IPS-20b (cell line): Measurements from ENCODE around the gene CYTH3.
"Not testable (repeated sequence)": the region's sequence is repeated elsewhere in the genome, so short reads cannot be mapped to it uniquely, and the experiment has no call there.

Experiments
- H3K27ac ChIP-seq: one replicate; pipeline ENCODE4 v1.5.1; 2013; ENCODE audit warnings: low read length
- H3K27me3 ChIP-seq: 2 replicates; pipeline ENCODE4 v1.6.1; 2013; ENCODE audit warnings: mild to moderate bottlenecking, low read length, inconsistent platforms; ENCODE audit not compliant: insufficient read depth
- H3K36me3 ChIP-seq: 2 replicates; pipeline ENCODE4 v1.6.1; 2013; ENCODE audit warnings: low read depth, mild to moderate bottlenecking, inconsistent platforms, low read length, moderate library complexity; ENCODE audit not compliant: insufficient read depth
- H3K4me1 ChIP-seq: 2 replicates; pipeline ENCODE4 v1.6.1; 2013; ENCODE audit warnings: mild to moderate bottlenecking, control low read depth, inconsistent platforms, low read length, moderate library complexity; ENCODE audit not compliant: insufficient read depth
- H3K4me3 ChIP-seq: 2 replicates; pipeline ENCODE4 v1.5.1; 2013; ENCODE audit warnings: mild to moderate bottlenecking, low read length, inconsistent platforms
- H3K9ac ChIP-seq: 2 replicates; pipeline ENCODE4 v1.6.1; 2013; ENCODE audit warnings: low read depth, mild to moderate bottlenecking, inconsistent platforms, low read length, moderate library complexity
- H3K9me3 ChIP-seq: 2 replicates; pipeline ENCODE4 v1.6.1; 2013; ENCODE audit warnings: mild to moderate bottlenecking, low read depth, low read length, inconsistent platforms; ENCODE audit not compliant: insufficient read depth

CYTH3 gene, protein sequence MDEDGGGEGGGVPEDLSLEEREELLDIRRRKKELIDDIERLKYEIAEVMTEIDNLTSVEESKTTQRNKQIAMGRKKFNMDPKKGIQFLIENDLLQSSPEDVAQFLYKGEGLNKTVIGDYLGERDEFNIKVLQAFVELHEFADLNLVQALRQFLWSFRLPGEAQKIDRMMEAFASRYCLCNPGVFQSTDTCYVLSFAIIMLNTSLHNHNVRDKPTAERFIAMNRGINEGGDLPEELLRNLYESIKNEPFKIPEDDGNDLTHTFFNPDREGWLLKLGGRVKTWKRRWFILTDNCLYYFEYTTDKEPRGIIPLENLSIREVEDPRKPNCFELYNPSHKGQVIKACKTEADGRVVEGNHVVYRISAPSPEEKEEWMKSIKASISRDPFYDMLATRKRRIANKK

DNA sequence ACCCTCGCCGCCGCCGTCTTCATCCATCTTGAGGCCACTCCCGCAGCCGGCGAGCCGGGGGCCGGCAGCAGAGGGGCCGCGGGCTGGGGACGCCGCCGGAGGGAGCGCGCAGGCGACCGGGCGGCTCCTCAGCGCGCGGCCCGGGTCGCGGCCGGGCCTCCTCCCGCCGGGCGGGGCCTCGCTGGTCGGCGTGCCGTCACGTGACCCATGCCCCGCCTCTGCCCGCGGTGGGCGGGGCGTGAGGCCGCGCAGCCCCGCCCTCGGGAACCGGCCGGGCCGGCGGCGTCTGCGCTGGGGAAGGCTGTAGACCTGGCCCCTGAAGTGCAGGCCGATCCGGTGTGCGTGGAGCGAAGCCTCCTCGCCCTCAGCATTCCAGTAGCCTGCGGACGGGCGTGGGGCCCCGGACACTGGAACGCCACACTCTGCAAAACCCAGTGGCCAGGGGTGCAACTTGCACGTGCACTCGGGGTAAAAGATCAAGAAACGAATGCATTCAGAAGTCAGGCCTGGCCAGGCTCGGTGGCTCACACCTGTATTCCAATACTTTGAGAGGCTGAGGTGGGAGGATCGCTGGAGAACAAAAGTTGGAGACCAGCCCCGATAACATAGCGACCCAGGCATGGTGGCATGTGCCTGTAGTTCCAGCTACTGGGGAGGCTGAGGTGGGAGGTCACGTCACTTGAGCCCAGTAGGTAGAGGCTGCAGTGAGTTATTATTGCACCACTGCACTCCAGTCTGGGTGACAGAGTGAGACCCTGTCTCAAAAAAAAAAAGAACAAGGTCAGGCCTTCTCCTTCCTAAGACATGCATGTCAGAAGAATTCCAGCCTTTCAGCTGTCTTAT lies at the start of gene CYTH3:
TSS of gene CYTH3 (minus strand) at position 144 of the 843 bp plus-strand sequence. CDS start at position 27, 117 bp downstream.
- Histone ChIP-seq H3K27ac (no peak within 1 kb of the TSS), H3K27me3 (peaks cover 32% of the 10 kb centered on the region), H3K4me3 (peak within 1 kb of the TSS; percentile 87), H3K9me3 (no peaks in the 10 kb centered on the region), H3K4me1 (peaks cover 7% of the 10 kb centered on the region; the same call in 1 of the 2 replicates), H3K36me3 (no peaks in the 10 kb centered on the region), H3K9ac (peak within 1 kb of the TSS; percentile 70; the same call in 1 of the 2 replicates)

DNA sequence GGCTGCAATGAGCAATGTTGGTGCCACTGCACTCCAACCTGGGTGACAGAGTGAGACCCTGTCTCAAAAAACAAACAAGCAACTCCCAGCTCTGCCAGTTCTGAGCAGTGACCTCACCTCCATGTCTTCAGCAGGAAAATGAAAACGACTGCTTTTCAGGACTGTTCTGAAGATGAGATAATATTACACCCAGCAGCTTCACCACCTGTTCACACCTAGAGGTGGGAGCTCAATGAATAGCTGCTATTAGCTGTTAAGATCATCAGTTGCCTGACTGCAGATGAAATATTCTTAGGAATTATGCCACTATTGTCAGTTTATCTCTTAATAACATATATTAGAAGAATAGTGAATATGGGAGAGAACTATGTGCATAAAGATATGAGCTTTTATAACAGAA lies 48.4 kb upstream of the CYTH3 start:
- Histone ChIP-seq H3K4me1 (no peaks in the 10 kb centered on the region; the same call in 1 of the 2 replicates), H3K36me3 (no peaks in the 10 kb centered on the region), H3K4me3 (no peak overlapping the region), H3K9ac (no peak overlapping the region), H3K27ac (no peak overlapping the region), H3K27me3 (no peaks in the 10 kb centered on the region), H3K9me3 (no peaks in the 10 kb centered on the region)

DNA sequence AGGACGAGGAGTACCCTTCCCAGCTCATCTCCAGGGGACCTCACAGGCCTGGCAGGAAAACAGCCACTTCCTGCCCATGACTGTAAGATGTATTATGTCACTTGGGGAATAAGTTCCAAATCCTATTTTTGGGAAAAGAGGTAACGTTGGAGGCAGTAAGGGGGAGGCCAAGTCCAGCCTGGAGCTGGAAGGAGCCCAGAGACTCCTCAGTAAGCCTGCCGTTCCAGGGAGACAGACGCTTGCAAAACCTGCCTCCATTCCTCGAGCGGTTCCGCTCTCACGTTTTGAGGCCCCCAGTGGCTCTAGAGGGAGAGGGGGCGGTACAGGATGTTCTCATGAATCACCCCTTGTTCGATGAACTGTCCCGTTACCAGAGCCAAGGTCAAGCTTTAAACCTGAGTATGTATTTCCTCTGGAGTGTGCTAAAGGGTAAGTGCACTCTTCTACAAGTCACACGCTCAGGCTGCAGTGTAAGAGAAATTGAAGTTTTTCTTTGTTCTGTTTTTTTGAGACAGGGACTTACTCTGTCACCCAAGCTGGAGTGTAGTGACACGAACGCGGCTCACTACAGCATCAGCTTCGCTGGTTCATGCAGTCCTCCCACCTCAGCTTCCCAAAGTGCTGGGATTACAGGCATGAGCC lies 45.5 kb upstream of the CYTH3 start:
- H3K9me3 ChIP-seq: no peaks in the 10 kb centered on the region
- H3K4me3 ChIP-seq: no peak overlapping the region
- no peaks in the 10 kb centered on the region; the same call in 1 of the 2 replicates for H3K4me1 ChIP-seq
- no peaks in the 10 kb centered on the region for H3K36me3 ChIP-seq
- H3K9ac ChIP-seq: peak overlapping the region; percentile 37; the same call in 1 of the 2 replicates
- H3K27ac ChIP-seq: no peak overlapping the region
- no peaks in the 10 kb centered on the region for H3K27me3 ChIP-seq

DNA sequence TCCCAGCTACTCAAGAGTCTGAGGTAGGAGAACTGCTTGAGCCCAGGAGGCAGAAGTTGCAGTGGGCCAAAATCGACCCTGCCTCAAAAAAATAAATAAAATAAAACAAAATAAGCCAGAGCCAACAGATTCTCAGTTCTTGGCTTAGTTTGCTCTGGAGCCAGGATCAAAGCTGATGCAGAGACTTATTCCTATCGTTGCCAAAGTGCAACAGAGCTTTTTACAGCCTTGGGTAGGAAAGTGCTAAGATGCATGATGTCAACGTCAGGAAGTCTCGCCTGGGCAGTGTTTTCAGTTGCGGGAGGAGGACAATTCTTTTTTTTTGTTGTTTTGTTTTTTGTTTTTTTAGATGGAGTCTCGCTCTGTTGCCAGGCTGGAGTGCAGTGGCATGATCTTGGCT lies 43.8 kb upstream of the CYTH3 start:
- Histone ChIP-seq H3K36me3 (no peaks in the 10 kb centered on the region), H3K9me3 (no peaks in the 10 kb centered on the region), H3K27me3 (no peaks in the 10 kb centered on the region), H3K4me1 (no peaks in the 10 kb centered on the region; the same call in 1 of the 2 replicates), H3K27ac (no peak overlapping the region), H3K9ac (no peak overlapping the region), H3K4me3 (no peak overlapping the region)

DNA sequence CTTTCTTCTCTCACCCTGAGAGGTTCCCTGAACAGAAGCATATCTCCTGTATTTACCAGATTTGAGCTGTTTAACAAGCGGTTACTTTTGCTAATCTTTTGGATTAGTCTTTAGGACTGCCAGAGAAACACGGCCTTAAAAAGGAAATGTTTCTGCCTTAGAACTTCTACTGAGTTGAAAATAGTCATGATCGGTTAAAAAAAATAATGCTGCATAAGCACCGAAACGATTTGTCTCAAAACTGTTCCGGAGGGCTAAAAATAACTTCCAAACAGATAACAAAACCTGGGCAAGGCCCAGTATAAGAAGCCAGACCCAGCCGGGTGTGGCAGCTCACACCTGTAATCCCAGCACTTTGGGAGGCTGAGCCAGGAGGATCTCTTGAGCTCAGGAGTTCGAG lies 43.3 kb upstream of the CYTH3 start:
- Histone ChIP-seq H3K4me1 (no peaks in the 10 kb centered on the region; the same call in 1 of the 2 replicates), H3K9me3 (no peaks in the 10 kb centered on the region), H3K36me3 (no peaks in the 10 kb centered on the region), H3K9ac (no peak overlapping the region), H3K27ac (no peak overlapping the region), H3K27me3 (no peaks in the 10 kb centered on the region), H3K4me3 (no peak overlapping the region)

DNA sequence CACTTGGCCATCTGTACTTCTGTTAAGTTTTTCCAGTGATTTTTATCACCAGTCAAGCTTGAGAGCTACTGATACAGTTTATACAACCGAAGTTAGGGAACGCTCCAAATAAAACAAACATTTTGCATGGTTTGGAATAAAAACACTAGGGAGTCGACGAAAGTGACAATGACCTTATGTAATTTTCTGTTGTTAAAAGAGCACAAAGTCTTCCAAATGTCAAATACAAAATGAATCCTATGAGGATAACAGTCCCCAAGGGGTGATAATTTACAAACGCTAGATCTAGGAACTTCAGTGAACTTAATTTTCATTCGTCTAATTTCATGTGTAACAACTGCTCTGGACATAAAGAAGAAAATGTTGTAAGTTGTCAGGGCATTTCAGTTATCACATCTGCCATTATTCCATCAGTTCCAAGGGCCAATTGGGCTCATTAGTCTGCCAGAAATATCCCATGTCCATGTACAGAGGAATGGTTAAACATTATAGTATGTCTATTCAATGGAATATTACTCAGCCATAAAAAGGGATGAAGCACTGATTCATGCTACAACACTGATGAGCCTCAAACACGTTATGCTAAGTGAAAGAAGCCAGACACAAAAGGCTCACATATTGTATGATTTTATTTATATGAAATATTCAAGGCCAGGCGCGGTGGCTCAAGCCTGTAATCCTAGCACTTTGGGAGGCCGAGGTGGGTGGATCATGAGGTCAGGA lies 38.0 kb upstream of the CYTH3 start:
- Histone ChIP-seq H3K4me1 (no peaks in the 10 kb centered on the region), H3K9me3 (no peaks in the 10 kb centered on the region), H3K9ac (no peak overlapping the region), H3K27me3 (no peaks in the 10 kb centered on the region), H3K4me3 (no peak overlapping the region), H3K36me3 (no peaks in the 10 kb centered on the region), H3K27ac (no peak overlapping the region)

DNA sequence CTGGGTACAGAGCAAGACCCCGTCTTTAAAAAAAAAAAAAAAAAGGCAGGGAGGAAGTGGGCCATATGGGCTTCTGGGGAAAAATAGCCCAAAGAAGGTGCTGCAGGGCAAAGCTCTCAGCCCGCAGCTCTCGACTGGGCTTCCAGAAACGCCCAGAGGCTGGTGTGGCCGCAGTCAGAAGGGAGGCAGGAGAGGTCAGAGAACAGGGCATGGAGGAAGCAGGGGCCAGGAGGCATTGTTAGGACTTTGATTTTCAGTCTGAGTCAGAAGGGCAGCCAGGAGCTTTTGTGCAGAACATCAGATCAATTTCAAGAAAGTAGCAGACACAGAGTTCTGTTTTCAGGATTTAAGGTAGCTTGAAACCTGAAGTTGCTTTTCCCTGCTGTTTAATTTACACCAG lies 35.3 kb upstream of the CYTH3 start:
- Histone ChIP-seq H3K9me3 (no peaks in the 10 kb centered on the region), H3K4me1 (no peaks in the 10 kb centered on the region), H3K9ac (no peak overlapping the region), H3K4me3 (no peak overlapping the region), H3K27ac (no peak overlapping the region), H3K36me3 (no peaks in the 10 kb centered on the region), H3K27me3 (no peaks in the 10 kb centered on the region)

DNA sequence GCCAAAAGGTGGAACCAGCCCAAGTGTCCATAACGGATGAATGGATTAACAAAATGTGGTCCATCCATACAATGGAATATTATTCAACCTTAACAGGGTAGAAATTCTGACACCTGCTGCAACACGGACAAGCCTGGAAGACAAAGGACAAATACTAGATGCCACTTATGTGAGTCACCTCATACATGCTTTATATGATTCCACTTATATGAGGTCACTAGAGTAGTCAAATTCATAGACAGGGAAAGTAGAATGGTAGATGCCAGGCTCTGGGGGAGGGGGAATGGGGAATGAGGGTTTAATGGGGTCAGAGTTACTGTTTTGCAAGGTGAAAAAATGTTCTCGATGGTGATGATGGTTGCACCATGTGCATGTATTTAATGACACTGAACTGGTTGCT lies 34.0 kb upstream of the CYTH3 start:
- Histone ChIP-seq H3K9ac (no peak overlapping the region), H3K4me3 (no peak overlapping the region), H3K4me1 (no peaks in the 10 kb centered on the region), H3K27me3 (no peaks in the 10 kb centered on the region), H3K36me3 (no peaks in the 10 kb centered on the region), H3K9me3 (no peaks in the 10 kb centered on the region), H3K27ac (no peak overlapping the region)

DNA sequence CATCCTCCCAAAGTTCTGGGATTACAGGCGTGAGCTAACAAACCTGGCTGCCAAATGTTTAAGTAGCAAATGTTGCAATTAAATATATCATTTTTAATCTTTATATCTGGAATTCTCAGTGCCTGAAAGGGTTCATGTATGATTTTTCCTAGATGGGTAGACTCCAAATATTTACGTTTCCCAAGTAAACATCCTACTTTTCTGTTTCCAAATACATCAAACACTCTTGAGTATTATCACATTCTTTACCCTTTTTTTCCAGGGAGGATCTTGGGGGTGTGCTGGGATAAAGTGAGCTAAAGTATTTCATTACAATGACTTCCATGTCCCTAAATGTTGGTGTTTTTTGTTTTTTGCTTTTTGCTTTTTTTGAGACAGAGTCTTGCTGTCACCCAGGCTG lies 32.9 kb upstream of the CYTH3 start:
- Histone ChIP-seq H3K27ac (no peak overlapping the region), H3K36me3 (no peaks in the 10 kb centered on the region), H3K4me3 (no peak overlapping the region), H3K4me1 (no peaks in the 10 kb centered on the region), H3K9me3 (no peaks in the 10 kb centered on the region), H3K27me3 (no peaks in the 10 kb centered on the region), H3K9ac (no peak overlapping the region)

DNA sequence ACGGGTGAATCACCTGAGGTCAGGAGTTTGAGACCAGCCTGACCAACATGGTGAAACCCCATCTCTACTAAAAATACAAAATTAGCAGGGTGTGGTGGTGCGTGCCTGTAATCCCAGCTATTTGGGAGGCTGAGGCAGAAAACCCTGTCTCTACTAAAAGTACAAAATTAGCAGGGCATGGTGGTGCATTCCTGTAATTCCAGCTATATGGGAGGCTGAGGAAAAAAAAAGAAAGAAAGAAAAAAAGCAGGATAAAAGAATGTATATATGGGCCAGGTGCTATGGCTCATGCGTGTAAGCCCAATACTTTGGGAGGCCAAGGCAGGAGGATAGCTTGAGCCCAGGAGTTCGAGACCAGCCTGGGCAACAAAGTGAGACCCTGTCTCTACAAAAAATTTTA lies 29.0 kb upstream of the CYTH3 start:
- H3K36me3 ChIP-seq, H3K27me3 ChIP-seq, H3K9me3 ChIP-seq, H3K4me1 ChIP-seq, H3K4me3 ChIP-seq, H3K27ac ChIP-seq, H3K9ac ChIP-seq: not testable (repeated sequence)

DNA sequence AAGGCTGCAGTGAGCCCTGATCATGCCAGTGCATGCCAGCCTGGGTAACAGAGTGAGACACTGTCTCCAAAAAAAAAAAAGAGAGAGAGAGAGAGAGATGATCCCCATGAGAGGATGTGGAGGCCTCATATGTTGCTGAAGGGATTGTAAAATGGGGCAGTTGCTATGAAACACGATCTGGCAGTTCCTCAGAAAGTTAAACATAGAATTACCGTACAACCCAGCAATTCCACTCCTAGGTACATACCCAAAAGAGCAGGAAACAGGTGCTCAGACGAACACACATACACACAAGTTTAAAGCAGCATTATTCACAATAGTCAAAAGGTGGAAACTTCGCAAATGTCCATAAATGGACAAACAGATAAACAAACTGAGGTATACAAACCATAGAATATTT lies 27.4 kb upstream of the CYTH3 start:
- no peak overlapping the region for H3K27ac ChIP-seq
- H3K36me3 ChIP-seq: no peaks in the 10 kb centered on the region
- no peak overlapping the region for H3K9ac ChIP-seq
- H3K4me1 ChIP-seq: no peaks in the 10 kb centered on the region
- H3K4me3 ChIP-seq: no peak overlapping the region
- no peaks in the 10 kb centered on the region for H3K27me3 ChIP-seq
- no peaks in the 10 kb centered on the region for H3K9me3 ChIP-seq
